H1 (cell line): Measurements from ENCODE around the gene DLG5. TPM values are rescaled to one million over a fixed set of nuclear protein-coding genes. Genes with fewer than 3 reads are reported as not detected.

ENCODE experiments used
- CTCF ChIA-PET: fragments of 300-600 bp; sonication (Branson Sonifier 250); formaldehyde crosslinking; loops from one replicate; lab custom pipeline; 2021; ENCODE audit not compliant: partially characterized antibody; lab: Charles Lee
- POLR2A ChIA-PET: fragments of 300-600 bp; sonication (Branson Sonifier 250); formaldehyde crosslinking; loops from one replicate; lab custom pipeline; 2021; ENCODE audit warnings: inconsistent platforms; ENCODE audit not compliant: partially characterized antibody; lab: Charles Lee
- DNase-seq, 2 experiments: peaks; one replicate each; pipeline versions ENCODE4 v3.0.0 to v3.0.0-alpha.2; 2010 to 2022; ENCODE audit warnings: low spot score in 2 of 2, low read depth in 1 of 2, mixed read lengths in 1 of 2
- FAIRE-seq: peaks from 2 replicates; lab custom pipeline; 2011; peaks lifted over from hg19 to GRCh38; lab: Jason Lieb, UNC
- H2AFZ ChIP-seq: 2 replicates; pipeline ENCODE4 v1.8.1; 2012; ENCODE audit warnings: low read length, inconsistent platforms
- H2AK5ac ChIP-seq: 2 replicates; pipeline ENCODE4 v1.6.1; 2013; ENCODE audit warnings: low read depth, low read length
- H2BK120ac ChIP-seq: replicated peaks from 2 replicates; pipeline ENCODE3; 2013; ENCODE audit warnings: low read depth, low read length, inconsistent platforms
- H2BK12ac ChIP-seq: 2 replicates; pipeline ENCODE4 v1.6.1; 2013; ENCODE audit warnings: low read depth, low read length
- H2BK15ac ChIP-seq: 2 replicates; pipeline ENCODE4 v1.6.1; 2013; ENCODE audit warnings: low read length
- H2BK20ac ChIP-seq: 2 replicates; pipeline ENCODE4 v1.6.1; 2013; ENCODE audit warnings: low read length
- H2BK5ac ChIP-seq: 2 replicates; pipeline ENCODE4 v1.6.1; 2013; ENCODE audit warnings: low read depth, low read length
- H3K14ac ChIP-seq: 2 replicates; pipeline ENCODE4 v1.6.1; 2013; ENCODE audit warnings: inconsistent platforms; ENCODE audit not compliant: insufficient read length
- H3K18ac ChIP-seq: 2 replicates; pipeline ENCODE4 v1.6.1; 2013; ENCODE audit warnings: low read length; ENCODE audit errors: extremely low read depth
- H3K23ac ChIP-seq: 2 replicates; pipeline ENCODE4 v1.6.1; 2013; ENCODE audit warnings: inconsistent platforms; ENCODE audit not compliant: insufficient read length
- H3K23me2 ChIP-seq: 2 replicates; pipeline ENCODE4 v1.6.1; 2013; ENCODE audit warnings: low read depth, low read length
- H3K27ac ChIP-seq: 2 replicates; pipeline ENCODE4 v1.6.1; 2011; ENCODE audit warnings: low read depth, low read length, inconsistent platforms
- H3K27me3 ChIP-seq, 4 experiments: replicated peaks in 1 of 4; 1 replicate in 1 of 4; 2 replicates in 3 of 4; pipeline versions ENCODE4 v1.6.1 to v1.8.1; 2011 to 2013; ENCODE audit warnings: low read length in 3 of 4, mild to moderate bottlenecking in 3 of 4, inconsistent platforms in 2 of 4, mixed read lengths in 2 of 4, moderate library complexity in 1 of 4; ENCODE audit not compliant: control insufficient read depth in 3 of 4, insufficient read depth in 3 of 4; ENCODE audit errors: extremely low read depth in 1 of 4
- H3K36me3 ChIP-seq, 4 experiments: 2 replicates each; pipeline versions ENCODE4 v1.6.1 to v1.8.1; 2011 to 2013; ENCODE audit warnings: mild to moderate bottlenecking in 4 of 4, low read length in 3 of 4, moderate library complexity in 2 of 4, control low read depth in 1 of 4, inconsistent platforms in 1 of 4; ENCODE audit not compliant: insufficient read depth in 4 of 4, control insufficient read depth in 2 of 4
- H3K4ac ChIP-seq: replicated peaks from 2 replicates; pipeline ENCODE3; 2013; ENCODE audit warnings: low read length, low read depth, mixed read lengths, inconsistent platforms; ENCODE audit not compliant: insufficient read length
- H3K4me1 ChIP-seq, 4 experiments: replicated peaks in 1 of 4; 1 replicate in 1 of 4; 2 replicates in 3 of 4; pipeline versions ENCODE4 v1.6.1 to v1.8.1; 2011 to 2013; ENCODE audit warnings: low read length in 3 of 4, inconsistent platforms in 2 of 4, mixed read lengths in 1 of 4; ENCODE audit not compliant: insufficient read depth in 4 of 4, control insufficient read depth in 3 of 4
- H3K4me2 ChIP-seq, 2 experiments: 2 replicates each; pipeline versions ENCODE4 v1.6.1 to v1.8.1; 2011 to 2013; ENCODE audit warnings: low read depth in 2 of 2, low read length in 2 of 2, control low read depth in 1 of 2, inconsistent platforms in 1 of 2, mild to moderate bottlenecking in 1 of 2; ENCODE audit not compliant: insufficient read depth in 1 of 2
- H3K4me3 ChIP-seq, 4 experiments: fragments of 200-600, 300-600 bp in 1 of 4; sonication (generic), shearing (Covaris generic), sonication (Bioruptor Twin) in 1 of 4; 2 replicates each; pipeline versions ENCODE4 v1.5.1 to v1.8.1; 2011 to 2016; ENCODE audit warnings: low read length in 4 of 4, low read depth in 3 of 4, control low read depth in 2 of 4, inconsistent platforms in 2 of 4, mild to moderate bottlenecking in 2 of 4, mixed read lengths in 1 of 4, moderate library complexity in 1 of 4; ENCODE audit not compliant: insufficient read depth in 2 of 4; ENCODE audit errors: extremely low read depth in 1 of 4
- H3K56ac ChIP-seq: replicated peaks from 2 replicates; pipeline ENCODE3; 2013; ENCODE audit warnings: low read depth, mild to moderate bottlenecking, mixed read lengths, low read length, inconsistent platforms; ENCODE audit not compliant: insufficient read length
- H3K79me1 ChIP-seq: 2 replicates; pipeline ENCODE4 v1.6.1; 2013; ENCODE audit warnings: low read depth, low read length, control low read depth
- H3K79me2 ChIP-seq, 2 experiments: 2 replicates each; pipeline versions ENCODE4 v1.6.1 to v1.8.1; 2012 to 2013; ENCODE audit warnings: low read length in 2 of 2, mild to moderate bottlenecking in 2 of 2, inconsistent platforms in 1 of 2; ENCODE audit not compliant: insufficient read depth in 2 of 2, control insufficient read depth in 1 of 2
- H3K9ac ChIP-seq, 4 experiments: replicated peaks in 1 of 4; 1 replicate in 1 of 4; 2 replicates in 3 of 4; pipeline versions ENCODE4 v1.6.1 to v1.8.1; 2011 to 2013; ENCODE audit warnings: low read depth in 3 of 4, low read length in 3 of 4, control low read depth in 2 of 4, mild to moderate bottlenecking in 2 of 4, moderate library complexity in 2 of 4, inconsistent platforms in 1 of 4; ENCODE audit errors: extremely low read depth in 1 of 4
- H3K9me3 ChIP-seq, 2 experiments: 2 replicates each; pipeline versions ENCODE4 v1.6.1 to v1.8.1; 2012 to 2013; ENCODE audit warnings: mild to moderate bottlenecking in 2 of 2, moderate library complexity in 2 of 2, control low read depth in 1 of 2, inconsistent platforms in 1 of 2, low read depth in 1 of 2, low read length in 1 of 2, mixed read lengths in 1 of 2; ENCODE audit not compliant: insufficient read depth in 2 of 2
- H4K20me1 ChIP-seq, 2 experiments: replicated peaks in 1 of 2; 2 replicates each; pipeline versions ENCODE3 to v1.8.1; 2011 to 2013; ENCODE audit warnings: inconsistent platforms in 2 of 2, low read length in 2 of 2, mild to moderate bottlenecking in 1 of 2; ENCODE audit not compliant: insufficient read depth in 2 of 2, control insufficient read depth in 1 of 2
- H4K5ac ChIP-seq: 2 replicates; pipeline ENCODE4 v1.6.1; 2013; ENCODE audit warnings: low read length, low read depth, mixed read lengths, inconsistent platforms; ENCODE audit not compliant: insufficient read length
- H4K8ac ChIP-seq: 2 replicates; pipeline ENCODE4 v1.8.0; 2013; ENCODE audit warnings: mild to moderate bottlenecking, moderate library complexity, low read length, inconsistent platforms; ENCODE audit not compliant: insufficient read depth; ENCODE audit errors: extremely low read depth
- H4K91ac ChIP-seq: replicated peaks from 2 replicates; pipeline ENCODE3; 2013; ENCODE audit warnings: low read length, mixed read lengths, inconsistent platforms; ENCODE audit not compliant: insufficient read length
- CBX5 ChIP-seq: fragments of 300-800, 300-1000 bp; sonication (generic); IDR thresholded peaks from 2 replicates; pipeline ENCODE4 v1.7.1; 2016; ENCODE audit warnings: antibody characterized with exemption, low read length, low read depth
- CREB1 ChIP-seq: IDR thresholded peaks from 2 replicates; pipeline ENCODE4 v1.6.1; 2012; ENCODE audit warnings: inconsistent platforms
- POLR2A ChIP-seq, 2 experiments: IDR thresholded peaks; 1 replicate in 1 of 2; 2 replicates in 1 of 2; pipeline ENCODE4 v1.6.1; 2011; ENCODE audit warnings: low read depth in 2 of 2, low read length in 2 of 2, mild to moderate bottlenecking in 2 of 2; ENCODE audit errors: control extremely low read depth in 1 of 2
- POU5F1 ChIP-seq: IDR thresholded peaks from 2 replicates; pipeline ENCODE4 v1.6.1; 2011; ENCODE audit warnings: low read depth, mild to moderate bottlenecking, low read length, moderate library complexity
- SIN3A ChIP-seq, 2 experiments: IDR thresholded peaks in 1 of 2; conservative IDR thresholded peaks in 1 of 2; 2 replicates each; pipeline ENCODE4 v1.6.1; 2011 to 2012; ENCODE audit warnings: low read length in 2 of 2, improper control_type of control experiment in 1 of 2, low read depth in 1 of 2, mild to moderate bottlenecking in 1 of 2
- TBP ChIP-seq: IDR thresholded peaks from 2 replicates; pipeline ENCODE4 v1.6.1; 2011; ENCODE audit warnings: low read depth, low read length, improper control_type of control experiment
- WGBS, 2 experiments: shearing (Covaris generic) in 1 of 2; methylation state at CpG; one replicate each; pipeline versions ENCODE4 v1.1.6 to v1.1.7; 2013 to 2015; ENCODE audit warnings: low lambda C conversion rate in 2 of 2, mixed read lengths in 2 of 2, inconsistent platforms in 1 of 2, low coverage in 1 of 2, missing lambda C conversion rate in 1 of 2; ENCODE audit not compliant: insufficient replicate concordance in 2 of 2, insufficient coverage in 1 of 2, insufficient read length in 1 of 2; ENCODE audit errors: extremely low coverage in 1 of 2, missing lambda C conversion rate in 1 of 2; 5-methylcytosine and 5-hydroxymethylcytosine counted together
- polyA plus RNA-seq, 7 experiments: library from polyadenylated mRNA; depleted of rRNA in 3 of 7; stranded (reverse) in 5 of 7; unstranded in 2 of 7; fragments of >200 nt in 5 of 7; fragments of 200-250 nt in 2 of 7; gene quantifications; 1 replicate in 5 of 7; 2 replicates in 1 of 7; 4 replicates in 1 of 7; pipeline versions ENCODE4 v1.2.1 to v1.2.3, GENCODE V29; 2011 to 2013; ENCODE audit warnings: missing spikeins in 2 of 7, mixed read lengths in 2 of 7
- total RNA-seq: library from RNA; stranded (reverse); fragmentation: NEBNext Ultra II Directional; extraction: Animal tissue kit (Norgen Biotek cat#: 25700); gene quantifications from 2 replicates; pipeline ENCODE4 v1.2.1, GENCODE V29; 2021

The DLG5 gene
- total and polyA plus RNA-seq, 2 of the 8 experiments (the other 6 are each of a cell fraction or from before 2014, with no cell fraction given), result 15.6 to 71.4 TPM

DNA sequence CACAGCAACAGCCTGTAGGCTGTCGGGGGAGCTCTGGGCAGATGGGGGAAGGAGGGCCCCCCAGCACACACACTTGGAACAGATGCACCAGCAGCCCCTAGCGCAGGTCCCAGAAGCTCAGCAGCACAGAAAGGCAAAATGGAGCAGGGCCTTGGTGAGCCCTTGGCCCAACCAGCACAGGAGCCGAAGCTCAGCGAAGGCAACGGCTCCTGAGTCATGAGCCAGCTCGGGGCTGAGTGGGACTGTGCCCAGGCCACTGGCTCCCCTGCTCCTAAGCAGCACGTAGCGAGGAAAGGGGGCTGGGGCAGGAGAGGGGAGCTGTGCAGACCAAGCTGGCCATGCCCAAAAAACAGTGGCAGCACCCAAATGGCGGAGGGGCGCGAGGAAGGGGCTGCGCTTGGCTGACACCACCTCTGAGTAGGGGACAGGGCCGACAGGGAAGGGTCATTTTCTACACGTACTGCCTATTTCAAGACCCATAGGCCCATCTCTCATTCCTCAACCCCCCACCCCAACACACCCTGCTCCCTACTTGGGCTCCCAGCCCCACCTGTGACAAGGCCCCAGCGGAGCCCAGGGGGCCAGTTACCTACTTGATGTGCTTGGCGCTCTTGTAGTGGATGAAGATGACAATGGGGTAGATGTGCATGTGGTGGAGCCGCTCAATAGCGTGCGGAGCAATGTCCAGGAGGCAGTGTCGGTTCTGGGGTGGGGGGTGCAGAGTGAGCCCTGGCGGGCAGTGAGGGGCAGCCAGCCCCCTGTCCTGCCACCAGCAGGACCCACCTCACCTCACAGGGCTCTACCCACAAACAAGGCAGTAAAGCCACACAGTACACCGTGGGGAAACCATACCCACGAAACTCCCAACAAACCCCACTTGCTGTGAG lies 132.1 kb downstream of the DLG5 start:
- Histone ChIP-seq H3K79me2 (no peaks in the 10 kb centered on the region), H3K4me2 (no peak overlapping the region), H3K79me1 (no peaks in the 10 kb centered on the region; the same call in 1 of the 2 replicates), H2BK120ac (no peak overlapping the region), H4K20me1 (no peaks in the 10 kb centered on the region), H2BK12ac (no peak overlapping the region), H3K4me1 (no peaks in the 10 kb centered on the region), H3K9ac (no peak overlapping the region), H3K4ac (no peak overlapping the region), H3K18ac (no peak overlapping the region), H2AK5ac (no peak overlapping the region), H3K23me2 (no peaks in the 10 kb centered on the region), H3K36me3 (peaks cover 5 to 50% (median 25%) of the 10 kb centered on the region in 4 experiments), H2AFZ (no peak overlapping the region), H4K91ac (no peak overlapping the region), H4K8ac (0 out of 2 replicates have a peak overlapping the region, but pooled peaks have one; percentile 40), H3K27me3 (no peaks in the 10 kb centered on the region), H2BK5ac (no peak overlapping the region; the same call in 1 of the 2 replicates), H4K5ac (no peak overlapping the region), H3K23ac (no peak overlapping the region), H3K56ac (no peak overlapping the region), H2BK15ac (no peak overlapping the region), H3K9me3 (no peaks in the 10 kb centered on the region), H3K4me3 (no peak overlapping the region), H3K27ac (no peak overlapping the region), H2BK20ac (no peak overlapping the region), H3K14ac (no peak overlapping the region)
- ChIA-PET CTCF (interaction anchor here (0.8 to 0.9 kb wide), 2 partner anchors 96 to 610 kb away, joined by 3 to 4 read pairs; no protein-coding TSS in a partner anchor), POLR2A (interaction anchor here (1.0 kb wide), 1 partner anchor 10 kb away, joined by 3 read pairs; no protein-coding TSS in a partner anchor)
- WGBS, 2 experiments, result 95% methylated on average over 22 of the region's 23 CpGs; no CpG with 5 or more reads in 1 of the 2 experiments
- TF ChIP-seq CBX5 (no peak), POU5F1 (no peak), CREB1 (no peak), POLR2A (IDR thresholded peaks at IDR 0.05; ENCODE audit: control extremely low read depth in 1 of 2, low read depth in 2 of 2, low read length in 2 of 2) (no peak), SIN3A (conservative IDR thresholded peaks at IDR 0.05 in 1 of 2, IDR thresholded peaks at IDR 0.05 in 1 of 2; ENCODE audit: low read depth in 1 of 2, low read length in 2 of 2) (no peak), TBP (no peak)
- FAIRE-seq, result no peak
- no peak for DNase-seq
